ENCODE data around the gene CBLIF.
A peak's percentile ranks its signal among the peaks of the same experiment; 100 is the strongest.

CBLIF gene

GRCh38 chr11:59875856-59876519, 30.7 kb upstream of the CBLIF start:
- TF ChIP-seq, protein P1, sequence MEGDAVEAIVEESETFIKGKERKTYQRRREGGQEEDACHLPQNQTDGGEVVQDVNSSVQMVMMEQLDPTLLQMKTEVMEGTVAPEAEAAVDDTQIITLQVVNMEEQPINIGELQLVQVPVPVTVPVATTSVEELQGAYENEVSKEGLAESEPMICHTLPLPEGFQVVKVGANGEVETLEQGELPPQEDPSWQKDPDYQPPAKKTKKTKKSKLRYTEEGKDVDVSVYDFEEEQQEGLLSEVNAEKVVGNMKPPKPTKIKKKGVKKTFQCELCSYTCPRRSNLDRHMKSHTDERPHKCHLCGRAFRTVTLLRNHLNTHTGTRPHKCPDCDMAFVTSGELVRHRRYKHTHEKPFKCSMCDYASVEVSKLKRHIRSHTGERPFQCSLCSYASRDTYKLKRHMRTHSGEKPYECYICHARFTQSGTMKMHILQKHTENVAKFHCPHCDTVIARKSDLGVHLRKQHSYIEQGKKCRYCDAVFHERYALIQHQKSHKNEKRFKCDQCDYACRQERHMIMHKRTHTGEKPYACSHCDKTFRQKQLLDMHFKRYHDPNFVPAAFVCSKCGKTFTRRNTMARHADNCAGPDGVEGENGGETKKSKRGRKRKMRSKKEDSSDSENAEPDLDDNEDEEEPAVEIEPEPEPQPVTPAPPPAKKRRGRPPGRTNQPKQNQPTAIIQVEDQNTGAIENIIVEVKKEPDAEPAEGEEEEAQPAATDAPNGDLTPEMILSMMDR (IDR thresholded peaks at IDR 0.05): no peak

DNA sequence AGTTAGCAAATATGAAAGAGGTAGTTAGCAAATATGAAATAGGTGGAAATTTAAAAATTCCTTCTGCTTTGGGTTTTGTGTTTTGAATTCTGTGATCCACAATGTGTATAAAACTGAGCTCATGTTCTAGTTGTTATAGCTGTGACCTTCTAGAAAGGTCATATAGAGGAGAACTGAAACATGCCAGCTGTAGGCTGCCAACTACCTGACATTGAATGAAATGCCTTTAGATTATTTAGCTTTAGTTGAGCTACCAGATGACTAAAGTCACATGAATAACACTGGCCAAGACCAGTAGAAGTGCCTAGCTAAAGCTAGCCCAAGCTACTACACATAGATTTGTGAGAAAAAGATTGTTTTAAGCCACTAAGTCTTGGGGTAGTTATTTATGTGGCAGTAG, 26.8 kb upstream of the CBLIF start:
- TF ChIP-seq, protein P1 (IDR thresholded peaks at IDR 0.05): no peak

- TF ChIP-seq, protein P1 (IDR thresholded peaks at IDR 0.05): no peak
Observed at GRCh38 chr11:59867946-59868345, 22.6 kb upstream of the CBLIF start.

DNA sequence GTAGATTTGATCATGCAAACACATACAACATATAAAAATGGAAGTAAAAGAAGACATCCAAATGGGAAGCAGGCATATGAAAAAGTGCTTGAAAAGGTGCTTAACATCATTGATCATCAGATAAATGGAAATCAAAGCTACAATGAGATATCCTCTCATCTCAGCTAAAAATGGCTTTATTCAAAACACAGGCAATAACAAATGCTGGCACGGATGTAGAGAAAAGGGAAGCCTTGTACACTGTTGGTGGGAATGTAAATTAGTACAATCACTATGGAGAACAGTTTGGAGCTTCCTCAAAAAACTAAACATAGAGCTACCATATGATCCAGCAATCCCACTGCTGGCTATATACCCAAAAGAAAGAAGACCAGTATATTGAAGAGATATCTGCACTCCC, 21.5 kb upstream of the CBLIF start:
- TF ChIP-seq, protein P1 (IDR thresholded peaks at IDR 0.05): no peak

DNA sequence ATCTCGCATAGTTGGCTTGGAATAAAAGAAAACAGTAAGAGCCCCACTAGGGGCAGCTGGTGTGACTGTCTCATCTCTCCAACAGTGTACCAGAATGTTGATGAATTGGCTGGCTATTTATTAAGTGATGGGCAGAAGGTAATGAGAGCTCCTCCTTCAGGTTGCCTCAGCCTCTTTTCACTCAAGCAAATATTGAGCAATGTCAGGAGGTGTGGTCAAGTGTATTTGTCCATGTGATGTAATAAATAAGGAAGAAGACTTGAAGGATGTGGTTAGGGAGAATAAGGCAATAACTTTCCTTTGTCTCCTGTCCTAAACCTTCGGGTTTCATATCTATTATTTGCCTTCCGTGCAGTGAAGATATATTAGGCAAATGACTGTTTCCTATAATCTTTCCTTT, 21.1 kb upstream of the CBLIF start, which contains the start of gene TCN1:
TCN1 (minus strand) TSS at position 91 of the 400 bp plus-strand sequence; CDS start at position 74, 17 bp downstream.
- TF ChIP-seq, protein P1 (IDR thresholded peaks at IDR 0.05): 0 out of 2 replicates have a peak, but pooled peaks have one; percentile 8

GRCh38 chr11:59865031-59865430, 19.7 kb upstream of the CBLIF start:
- TF ChIP-seq, protein P1 (IDR thresholded peaks at IDR 0.05): no peak

- TF ChIP-seq, protein P1 (IDR thresholded peaks at IDR 0.05): no peak
Observed at GRCh38 chr11:59862252-59862651, 17.0 kb upstream of the CBLIF start.

- TF ChIP-seq, protein P1 (IDR thresholded peaks at IDR 0.05): no peak
Observed at GRCh38 chr11:59859673-59860072, 14.4 kb upstream of the CBLIF start.

Measured in LNCAP (cell line).